ENCODE results near the gene CTRB1. TPM values are rescaled to one million over a fixed set of nuclear protein-coding genes. Genes with fewer than 3 reads are reported as not detected.
"Not testable (repeated sequence)": the region's sequence is repeated elsewhere in the genome, so short reads cannot be mapped to it uniquely, and the experiment has no call there.

Gene CTRB1
- polyA plus RNA-seq, 5 donors, result 0.09 to 0.12 TPM; not detected in 3

- DNase-seq, result no peak
These were observed 14.9 kb upstream of the CTRB1 start for GRCh38 chr16:75203667-75204409.

- DNase-seq, result no peak
These were observed 14.4 kb upstream of the CTRB1 start for GRCh38 chr16:75204410-75204758.

- DNase-seq, result not testable (repeated sequence)
These were observed 13.9 kb upstream of the CTRB1 start for GRCh38 chr16:75204905-75205304.

GRCh38 chr16:75205438-75205837 is 13.3 kb upstream of the CTRB1 start:
- not testable (repeated sequence) for DNase-seq

GRCh38 chr16:75205961-75206748 is 12.6 kb upstream of the CTRB1 start:
- DNase-seq, result not testable (repeated sequence)

GRCh38 chr16:75206749-75207451 is 11.9 kb upstream of the CTRB1 start, which contains the start of gene CTRB2:
Gene CTRB2 (minus strand): TSS chr16:75207161. CDS start chr16:75207141, 20 bp downstream.
- no peak for DNase-seq

GRCh38 chr16:75207831-75208230 is 11.0 kb upstream of the CTRB1 start:
- no peak for DNase-seq

GRCh38 chr16:75208242-75208825 is 10.5 kb upstream of the CTRB1 start:
- no peak for DNase-seq

GRCh38 chr16:75208861-75209505 is 9.8 kb upstream of the CTRB1 start:
- DNase-seq, result no peak

- not testable (repeated sequence) for DNase-seq
These were observed 9.3 kb upstream of the CTRB1 start for GRCh38 chr16:75209514-75209913.

- DNase-seq, result no peak
These were observed 8.8 kb upstream of the CTRB1 start for GRCh38 chr16:75209944-75210343.

- not testable (repeated sequence) for DNase-seq
These were observed 7.5 kb upstream of the CTRB1 start for GRCh38 chr16:75211286-75211685.

- DNase-seq, result no peak
These were observed 2.7 kb upstream of the CTRB1 start for GRCh38 chr16:75216127-75216526.

GRCh38 chr16:75216576-75216975 is 2.2 kb upstream of the CTRB1 start:
- DNase-seq, result no peak

GRCh38 chr16:75217389-75217851 is 1.4 kb upstream of the CTRB1 start:
- DNase-seq, result no peak

GRCh38 chr16:75219088-75219487 is 300 bp downstream of the CTRB1 start:
- no peak for DNase-seq

GRCh38 chr16:75219838-75220237 is 1.1 kb downstream of the CTRB1 start:
- DNase-seq, result no peak

GRCh38 chr16:75222271-75222783 is 3.5 kb downstream of the CTRB1 start:
- no peak for DNase-seq

GRCh38 chr16:75223129-75223528 is 4.3 kb downstream of the CTRB1 start:
- not testable (repeated sequence) for DNase-seq

GRCh38 chr16:75224306-75225082 is 5.7 kb downstream of the CTRB1 start:
- no peak for DNase-seq
